Sciatic nerve (tissue), 2 donors: ENCODE measurements around the gene SFXN4. TPM values are rescaled to one million over a fixed set of nuclear protein-coding genes. Genes with fewer than 3 reads are reported as not detected.
"Not testable (repeated sequence)": the region's sequence is repeated elsewhere in the genome, so short reads cannot be mapped to it uniquely, and the experiment has no call there.

Experiments
- ATAC-seq: fragments of 200-7000 bp; cut with Tn5 transposase; one replicate; pipeline ENCODE4 v1.9.1; 2020; ENCODE audit warnings: mild to moderate bottlenecking, moderate library complexity
- DNase-seq: peaks from one replicate; pipeline ENCODE4 v3.0.0-alpha.2; 2020; ENCODE audit warnings: low spot score
- intact Hi-C: fragments of 100-400 bp; cut with DNase I; formaldehyde crosslinking; loops from one replicate; pipeline ENCODE4 v1.14.2; 2022
- total RNA-seq: library from RNA; stranded (reverse); fragmentation: NEBNext Ultra II Directional; extraction: Animal tissue kit (Norgen Biotek cat#: 25700); gene quantifications from one replicate; pipeline ENCODE4 v1.2.1, GENCODE V29; 2021
- donor health status: DM: no; HTN: no; CAD: no.
- donor health status: DM: no; HTN: no; CAD: no.

Gene SFXN4
- total RNA-seq, 1 donor from 2014 or later: 13.5 TPM

- ATAC-seq (no peak), DNase-seq (no peak)
- intact Hi-C loops: no loop called here
Measured at GRCh38 chr10:119197921-119198320, 32.4 kb upstream of the SFXN4 start.

- ATAC-seq: no peak
- DNase-seq: no peak
- intact Hi-C loops: no loop called here
Measured at GRCh38 chr10:119191881-119192280, 26.4 kb upstream of the SFXN4 start.

GRCh38 chr10:119190954-119191785 lies 25.7 kb upstream of the SFXN4 start:
- no peak for ATAC-seq
- intact Hi-C loops: no loop called here
- DNase-seq: no peak

GRCh38 chr10:119190353-119190752 lies 24.8 kb upstream of the SFXN4 start:
- ATAC-seq: peak; percentile 32
- no peak for DNase-seq

GRCh38 chr10:119189811-119190282 lies 24.3 kb upstream of the SFXN4 start:
- ATAC-seq (peak; percentile 57), DNase-seq (no peak)
- intact Hi-C loops: no loop called here

More at GRCh38 chr10:119190353-119190752, 24.8 kb upstream of the SFXN4 start:
- intact Hi-C loops: no loop called here

- intact Hi-C loops: no loop called here
- DNase-seq (no peak), ATAC-seq (no peak)
Measured at GRCh38 chr10:119183664-119184412, 18.3 kb upstream of the SFXN4 start.

GRCh38 chr10:119180850-119181400 lies 15.4 kb upstream of the SFXN4 start:
- DNase-seq, ATAC-seq, intact Hi-C loops: not testable (repeated sequence)

- intact Hi-C loops: no loop called here
- DNase-seq (peak; percentile 95), ATAC-seq (peak; percentile 99)
Measured at GRCh38 chr10:119178372-119179119, 13.0 kb upstream of the SFXN4 start, which contains the start of gene PRDX3. TSS of gene PRDX3 (minus strand) at chr10:119178812. CDS start at chr10:119178790, 22 bp downstream.

GRCh38 chr10:119177708-119178371 lies 12.3 kb upstream of the SFXN4 start:
- intact Hi-C loops: no loop called here
- no peak for DNase-seq
- peak; percentile 17 for ATAC-seq

- DNase-seq (no peak), ATAC-seq (no peak)
- intact Hi-C loops: no loop called here
Measured at GRCh38 chr10:119176166-119176565, 10.7 kb upstream of the SFXN4 start.

GRCh38 chr10:119174109-119174508 lies 8.6 kb upstream of the SFXN4 start:
- DNase-seq: no peak
- intact Hi-C loops: no loop called here

GRCh38 chr10:119167041-119167440 lies 1.5 kb upstream of the SFXN4 start:
- intact Hi-C loops: no loop called here
- no peak for ATAC-seq

More at GRCh38 chr10:119174109-119174508, 8.6 kb upstream of the SFXN4 start:
- no peak for ATAC-seq

GRCh38 chr10:119166564-119166963 lies 1.1 kb upstream of the SFXN4 start:
- DNase-seq (peak; percentile 56), ATAC-seq (no peak)
- intact Hi-C loops: no loop called here

More at GRCh38 chr10:119167041-119167440, 1.5 kb upstream of the SFXN4 start:
- DNase-seq: peak; percentile 21

GRCh38 chr10:119166118-119166500 lies 595 bp upstream of the SFXN4 start:
- ATAC-seq (peak; percentile 12), DNase-seq (no peak)
- intact Hi-C loops: no loop called here

GRCh38 chr10:119162452-119163092 lies 2.9 kb downstream of the SFXN4 start:
- no peak for ATAC-seq
- DNase-seq: no peak
- intact Hi-C loops: no loop called here

- no peak for ATAC-seq
Measured at GRCh38 chr10:119161680-119162451, 3.6 kb downstream of the SFXN4 start.

GRCh38 chr10:119159332-119159731 lies 6.2 kb downstream of the SFXN4 start:
- intact Hi-C loops: no loop called here
- DNase-seq: peak; percentile 39
- no peak for ATAC-seq

More at GRCh38 chr10:119161680-119162451, 3.6 kb downstream of the SFXN4 start:
- intact Hi-C loops: no loop called here
- DNase-seq: no peak
